Neural progenitor cell (in vitro differentiated cells): ENCODE measurements around the gene HS3ST2. TPM values are rescaled to one million over a fixed set of nuclear protein-coding genes. Genes with fewer than 3 reads are reported as not detected.

Experiments used
- DNase-seq: peaks from one replicate; pipeline ENCODE4 v3.0.0-alpha.2; 2016; ENCODE audit warnings: low spot score
- H2AFZ ChIP-seq: fragments of 200-600 bp; sonication (generic); replicated peaks from 2 replicates; pipeline ENCODE4 v1.6.1; 2016; ENCODE audit warnings: antibody characterized with exemption
- H3F3A ChIP-seq: fragments of 200-600 bp; sonication (generic); 2 replicates; pipeline ENCODE4 v1.6.1; 2016; ENCODE audit warnings: antibody characterized with exemption, low read depth
- H3K27ac ChIP-seq: fragments of 200-600 bp; sonication (generic); 2 replicates; pipeline ENCODE4 v1.5.1; 2016; ENCODE audit warnings: mild to moderate bottlenecking
- H3K27me3 ChIP-seq: fragments of 200-600 bp; sonication (generic); 2 replicates; pipeline ENCODE4 v1.6.1; 2016; ENCODE audit warnings: mild to moderate bottlenecking, moderate library complexity
- H3K36me3 ChIP-seq: fragments of 200-600 bp; sonication (generic); 2 replicates; pipeline ENCODE4 v1.5.1; 2016
- H3K4me1 ChIP-seq: fragments of 200-600 bp; sonication (generic); 2 replicates; pipeline ENCODE4 v1.6.1; 2016; ENCODE audit warnings: mixed run types
- H3K4me2 ChIP-seq: fragments of 200-600 bp; sonication (generic); 2 replicates; pipeline ENCODE4 v1.6.1; 2016
- H3K4me3 ChIP-seq: fragments of 200-600 bp; sonication (generic); 2 replicates; pipeline ENCODE4 v1.5.1; 2016
- H3K79me2 ChIP-seq: fragments of 200-600 bp; sonication (generic); 2 replicates; pipeline ENCODE4 v1.6.1; 2016; ENCODE audit warnings: low read depth
- H3K9ac ChIP-seq: fragments of 200-600 bp; sonication (generic); 2 replicates; pipeline ENCODE4 v1.6.1; 2016
- H3K9me3 ChIP-seq: fragments of 200-600 bp; sonication (generic); 2 replicates; pipeline ENCODE4 v1.5.1; 2016; ENCODE audit warnings: low read depth
- H4K20me1 ChIP-seq: fragments of 200-600 bp; sonication (generic); 2 replicates; pipeline ENCODE4 v1.6.1; 2016; ENCODE audit warnings: low read depth
- H3K27ac Mint-ChIP-seq: 3 replicates; pipeline ENCODE4 v1.8.0; 2021; ENCODE audit warnings: mixed read lengths
- H3K27me3 Mint-ChIP-seq: 2 replicates; pipeline ENCODE4 v1.8.0; 2022; ENCODE audit warnings: low read depth, mild to moderate bottlenecking, inconsistent platforms, moderate library complexity, mixed read lengths; ENCODE audit not compliant: insufficient read depth
- H3K36me3 Mint-ChIP-seq: 3 replicates; pipeline ENCODE4 v1.8.0; 2021; ENCODE audit warnings: mixed read lengths
- H3K4me1 Mint-ChIP-seq: 3 replicates; pipeline ENCODE4 v1.8.0; 2021; ENCODE audit warnings: mixed read lengths
- H3K4me3 Mint-ChIP-seq: 3 replicates; pipeline ENCODE4 v1.8.0; 2021; ENCODE audit warnings: mild to moderate bottlenecking, moderate library complexity, mixed read lengths
- H3K9me3 Mint-ChIP-seq: 3 replicates; pipeline ENCODE4 v1.8.0; 2020; ENCODE audit warnings: mixed read lengths
- CTCF ChIP-seq: fragments of 200-600 bp; sonication (generic); IDR thresholded peaks from 2 replicates; pipeline ENCODE4 v1.5.1; 2017; ENCODE audit warnings: antibody characterized with exemption, mild to moderate bottlenecking
- total RNA-seq: library from RNA; depleted of rRNA; stranded (reverse); fragments of >200 nt; gene quantifications from 2 replicates; pipeline ENCODE4 v1.2.3, GENCODE V29; 2015; ENCODE audit warnings: low replicate concordance

HS3ST2 gene
- total RNA-seq, 1 donor from 2014 or later = not detected

- Histone ChIP-seq H3K79me2 (no peaks in the 10 kb centered on the region), H3K9ac (no peak overlapping the region), H3K27ac (no peak overlapping the region), H3K4me2 (no peak overlapping the region), H4K20me1 (no peaks in the 10 kb centered on the region), H3K4me1 (no peaks in the 10 kb centered on the region), H3K4me3 (no peak overlapping the region), H3K36me3 (no peaks in the 10 kb centered on the region), H3K27me3 (no peaks in the 10 kb centered on the region), H3F3A (no peaks in the 10 kb centered on the region), H3K9me3 (no peaks in the 10 kb centered on the region), H2AFZ (no peak overlapping the region)
- no peaks in the 10 kb centered on the region for H3K36me3 Mint-ChIP-seq
- TF ChIP-seq CTCF = no peak
- H3K4me3 Mint-ChIP-seq = no peak overlapping the region
- H3K4me1 Mint-ChIP-seq = peaks cover 4% of the 10 kb centered on the region
- no peak for DNase-seq
- no peaks in the 10 kb centered on the region for H3K27me3 Mint-ChIP-seq
- no peaks in the 10 kb centered on the region for H3K9me3 Mint-ChIP-seq
- no peak overlapping the region for H3K27ac Mint-ChIP-seq
Measured at GRCh38 chr16:22962905-22963304, 148.9 kb downstream of the HS3ST2 start.
